GM21360 (cell line): ENCODE results near the gene XAGE3.
"Not testable (repeated sequence)": the region's sequence is repeated elsewhere in the genome, so short reads cannot be mapped to it uniquely, and the experiment has no call there.

Experiments
- ATAC-seq: cut with Tn5 transposase; IDR thresholded peaks from one replicate; pipeline ENCODE4 v1.9.1; 2021; ENCODE audit warnings: mild to moderate bottlenecking, moderate library complexity; ENCODE audit not compliant: unreplicated experiment

The XAGE3 gene

DNA sequence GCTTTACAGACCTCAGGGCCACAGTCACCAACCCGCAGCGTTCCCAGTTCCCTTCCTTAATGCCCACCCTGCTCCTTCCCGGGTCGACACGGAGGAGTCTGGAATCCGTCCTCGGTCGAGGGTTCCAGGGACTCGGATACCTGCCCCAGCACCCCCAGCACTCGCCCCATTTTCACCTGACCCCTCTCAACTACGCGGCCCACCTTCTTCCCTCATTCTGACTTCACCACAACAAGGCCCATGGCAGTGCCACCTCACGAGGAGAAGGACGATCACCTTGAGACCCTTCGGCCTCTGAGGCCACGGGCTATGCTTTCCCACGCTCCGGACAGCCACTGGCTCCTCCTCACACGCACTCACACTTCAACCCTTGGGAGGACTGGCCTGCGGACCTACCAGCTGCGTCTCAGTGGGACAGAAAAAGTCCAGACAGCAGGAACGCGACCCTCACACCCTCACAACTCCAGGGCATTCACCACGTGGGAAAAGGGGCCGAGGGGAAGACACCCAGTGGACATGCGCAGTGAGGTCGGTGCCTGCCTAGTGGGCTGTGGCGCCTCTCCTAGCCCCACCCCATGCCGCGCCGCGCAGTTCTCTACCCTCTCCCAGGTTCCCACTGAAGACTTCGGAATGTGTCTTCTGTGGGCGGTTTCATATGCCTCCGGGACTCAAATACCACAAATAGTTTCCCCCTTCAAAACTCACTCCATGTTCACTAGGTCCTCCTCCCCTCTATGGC lies at the start of gene XAGE3:
Gene XAGE3 (minus strand): TSS at position 474 of the 739 bp plus-strand sequence. CDS start 950 bp downstream, outside the sequence.
- no peak for ATAC-seq

DNA sequence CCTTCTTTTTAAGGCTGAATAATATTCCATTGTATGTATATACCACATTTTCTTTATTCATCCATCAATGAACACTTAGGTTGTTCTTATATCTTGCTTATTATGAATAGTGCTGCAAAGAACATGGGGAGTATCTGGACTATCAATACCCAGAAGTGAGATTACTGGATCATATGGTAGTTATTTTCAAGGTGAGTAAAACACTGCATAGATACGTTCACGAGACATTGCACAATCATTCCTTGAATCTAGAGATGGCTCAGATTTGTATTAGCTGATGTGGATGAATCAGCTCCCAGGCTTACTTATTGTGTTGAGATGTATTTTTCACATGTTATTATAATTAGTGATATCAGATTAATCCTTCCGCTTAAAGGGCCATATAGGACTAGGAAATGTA lies 46.8 kb upstream of the XAGE3 start:
- ATAC-seq: not testable (repeated sequence)

DNA sequence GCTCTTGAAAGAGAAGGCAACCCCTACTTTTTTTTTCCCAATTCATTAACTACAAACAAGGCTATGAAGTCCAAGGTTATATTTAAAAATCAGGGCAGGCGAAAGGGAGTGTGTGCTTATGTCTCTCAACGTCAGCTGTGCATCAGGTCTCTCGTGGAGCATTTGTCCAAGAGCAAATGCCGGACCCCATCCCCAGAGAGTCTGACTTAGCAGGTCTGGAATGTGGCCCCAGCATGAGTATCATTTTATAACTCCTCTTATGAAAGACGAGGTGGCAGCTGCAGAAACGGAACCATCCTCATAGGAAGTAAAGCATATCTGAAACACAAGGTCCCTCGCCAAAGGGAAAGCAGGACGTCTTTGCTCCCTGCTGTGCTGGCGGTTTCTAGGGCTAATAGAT lies 45.8 kb upstream of the XAGE3 start:
- ATAC-seq: not testable (repeated sequence)

GRCh38 chrX:52909313-52909969 lies 41.6 kb upstream of the XAGE3 start:
- not testable (repeated sequence) for ATAC-seq

DNA sequence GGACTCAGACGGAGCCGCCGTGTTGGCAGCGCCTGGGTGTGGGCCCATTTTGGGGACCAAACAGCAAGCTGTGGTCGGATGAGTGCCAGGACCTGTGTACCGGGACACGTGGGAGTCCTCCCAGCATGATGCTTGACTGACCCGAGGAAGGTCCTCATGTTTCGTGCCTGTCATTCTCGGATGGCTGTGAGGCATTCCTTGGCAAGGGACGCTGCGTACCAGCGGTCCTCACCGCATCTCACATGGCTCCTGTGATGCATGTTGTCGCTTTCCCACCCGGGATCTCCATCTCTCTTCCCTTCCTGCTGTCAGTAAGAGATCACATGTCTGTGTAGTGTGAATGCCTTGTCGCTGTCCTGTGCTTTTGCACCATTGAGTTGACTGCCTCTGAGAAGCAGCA lies 40.0 kb upstream of the XAGE3 start:
- ATAC-seq: not testable (repeated sequence)

- not testable (repeated sequence) for ATAC-seq
These were observed 39.3 kb upstream of the XAGE3 start for GRCh38 chrX:52907137-52907536.

DNA sequence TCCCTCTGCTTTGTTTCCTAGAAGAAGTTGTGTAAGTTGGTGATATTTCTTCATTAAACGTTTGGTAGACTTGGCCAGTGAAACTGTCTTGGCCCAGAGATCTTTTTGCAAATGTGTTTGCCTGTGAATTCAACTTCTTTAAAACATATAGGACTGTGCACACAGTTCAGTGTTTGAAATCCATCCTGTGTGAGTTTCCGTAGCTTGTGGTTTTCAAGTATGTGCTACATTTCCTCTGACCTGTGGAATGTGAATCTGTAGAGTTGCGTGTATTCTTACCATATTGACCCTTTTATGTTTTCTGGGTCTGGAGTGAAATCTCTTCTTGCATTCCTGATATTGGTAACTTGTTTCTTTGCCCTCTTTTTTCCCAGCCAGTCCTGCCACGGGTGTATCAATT lies 38.2 kb upstream of the XAGE3 start:
- not testable (repeated sequence) for ATAC-seq

DNA sequence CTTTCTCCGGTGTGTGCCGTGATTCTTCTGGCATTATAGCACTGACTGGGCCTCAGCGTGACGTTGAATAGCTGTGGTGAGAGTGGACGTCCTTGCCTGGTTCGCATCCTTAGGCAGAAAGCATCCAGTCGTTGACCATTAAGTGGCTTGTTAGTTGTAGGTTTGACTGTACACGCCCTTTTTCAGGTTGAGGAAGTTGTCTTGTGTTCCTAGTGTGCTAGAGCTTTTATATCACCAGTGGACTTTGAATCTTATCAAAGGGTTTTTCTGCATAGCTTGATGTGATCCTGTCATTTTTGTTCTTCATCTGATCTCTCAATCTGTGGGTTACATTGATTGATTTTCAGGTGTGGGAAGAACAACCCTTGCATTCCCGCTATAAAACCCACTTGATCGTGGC lies 37.6 kb upstream of the XAGE3 start:
- ATAC-seq: not testable (repeated sequence)

DNA sequence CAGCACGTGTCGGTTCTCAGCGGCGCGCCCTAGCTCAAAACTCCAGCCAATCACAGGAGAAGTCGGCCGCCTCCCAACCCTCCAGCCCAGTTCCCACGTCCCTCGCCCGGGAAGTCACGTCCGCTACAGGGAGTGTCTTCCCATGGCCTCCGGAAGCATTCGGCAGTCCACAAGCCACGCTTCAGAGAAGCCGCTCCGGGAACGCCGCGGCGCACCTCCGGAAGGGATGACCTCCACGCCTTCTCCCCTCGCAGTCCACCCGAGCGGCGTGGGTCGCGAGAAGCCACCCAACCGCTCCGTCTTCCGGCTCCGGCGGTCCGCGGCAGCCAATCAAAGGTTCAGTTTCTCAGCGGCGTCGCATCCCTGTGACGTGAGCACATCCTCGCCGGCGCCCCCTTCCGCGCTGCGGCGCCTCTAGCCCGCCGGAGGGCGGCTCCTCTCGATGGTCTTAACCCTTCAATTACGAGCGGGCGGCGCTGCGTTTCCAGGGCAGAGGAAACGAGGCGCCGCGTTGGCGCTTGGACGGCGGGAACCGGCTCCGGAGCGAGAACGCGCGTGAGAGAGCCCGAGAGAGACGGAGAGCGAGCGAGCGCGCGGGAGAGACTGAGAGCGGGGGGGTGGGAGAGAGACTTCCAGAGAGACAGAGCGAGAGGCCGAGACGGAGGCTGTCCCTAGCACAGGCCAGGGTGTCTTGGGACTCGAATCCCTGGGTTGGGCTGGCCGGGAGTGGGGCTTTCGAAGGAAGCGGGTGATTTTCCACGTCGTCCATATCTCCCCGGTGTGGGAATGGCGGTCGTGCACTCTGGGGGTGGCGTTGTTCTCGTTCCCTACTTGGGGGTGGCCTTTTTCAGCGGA lies 29.2 kb upstream of the XAGE3 start, which contains the start of gene FAM156B:
Gene FAM156B (plus strand): TSS at position 476 of the 855 bp plus-strand sequence. CDS start 9,896 bp downstream, outside the sequence.
- peak; percentile 78 for ATAC-seq

DNA sequence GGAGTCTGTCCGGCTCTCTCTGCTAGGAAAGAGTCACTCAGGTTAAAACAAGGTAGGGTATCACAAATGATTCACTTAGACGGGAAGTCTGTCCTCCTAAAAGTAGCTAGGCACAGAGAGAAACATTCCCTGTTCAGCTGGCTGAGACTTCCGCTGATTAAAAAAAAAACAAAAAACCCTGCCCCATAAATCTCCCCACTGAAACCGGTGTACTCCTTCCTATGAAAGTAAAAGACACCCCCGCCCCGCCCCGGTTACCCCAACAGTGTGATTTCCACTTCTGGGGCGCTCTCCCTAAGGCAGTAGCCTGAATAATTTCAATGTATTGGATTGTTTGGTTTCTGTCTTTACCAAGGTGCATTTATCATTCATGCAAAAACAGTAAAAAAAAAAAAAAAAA lies 28.6 kb upstream of the XAGE3 start:
- ATAC-seq: peak; percentile 19

DNA sequence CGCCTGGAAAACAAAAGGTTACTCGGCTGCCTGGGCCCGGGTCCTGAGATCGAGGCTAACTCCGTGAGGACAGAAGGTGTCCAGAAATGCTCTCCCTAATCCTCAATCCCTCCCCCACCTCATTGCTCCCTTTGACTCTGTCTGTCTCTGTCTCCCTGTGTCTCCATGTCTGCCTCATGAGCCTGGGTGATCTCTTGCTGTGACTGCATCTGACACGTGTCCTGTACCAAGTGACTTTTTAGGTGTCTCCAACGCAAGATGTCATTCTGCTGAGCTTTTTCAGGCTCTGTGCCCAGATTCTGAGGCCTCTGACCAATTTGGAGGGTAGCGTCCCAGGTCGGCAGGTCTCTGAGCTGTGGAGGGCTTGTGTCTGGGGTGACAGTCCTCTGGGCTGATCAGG lies 20.2 kb upstream of the XAGE3 start:
- not testable (repeated sequence) for ATAC-seq

DNA sequence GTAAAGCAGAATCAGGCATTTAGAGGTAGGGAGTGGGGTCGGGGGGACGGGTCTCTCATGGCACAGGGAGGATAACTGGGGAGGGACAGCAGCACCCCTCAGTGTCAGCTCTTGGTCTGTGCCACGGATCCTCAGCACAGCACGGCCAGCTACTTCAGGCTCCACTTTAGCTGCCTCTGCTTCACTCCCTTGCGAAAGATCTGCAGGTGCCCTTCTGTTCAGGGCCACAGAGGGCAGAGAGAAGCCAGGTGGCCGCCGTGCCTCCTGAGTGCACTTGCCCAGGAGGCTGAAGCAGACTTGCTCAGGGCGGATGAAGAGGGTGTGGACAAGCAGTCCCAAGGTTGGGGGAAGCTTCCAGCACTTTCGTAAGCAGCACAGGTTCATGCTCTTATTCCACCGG lies 19.6 kb upstream of the XAGE3 start:
- ATAC-seq: not testable (repeated sequence)

GRCh38 chrX:52876386-52876785 lies 8.5 kb upstream of the XAGE3 start:
- not testable (repeated sequence) for ATAC-seq

- not testable (repeated sequence) for ATAC-seq
These were observed 7.6 kb upstream of the XAGE3 start for GRCh38 chrX:52875436-52875835.

GRCh38 chrX:52874661-52875060 lies 6.8 kb upstream of the XAGE3 start:
- ATAC-seq: no peak

DNA sequence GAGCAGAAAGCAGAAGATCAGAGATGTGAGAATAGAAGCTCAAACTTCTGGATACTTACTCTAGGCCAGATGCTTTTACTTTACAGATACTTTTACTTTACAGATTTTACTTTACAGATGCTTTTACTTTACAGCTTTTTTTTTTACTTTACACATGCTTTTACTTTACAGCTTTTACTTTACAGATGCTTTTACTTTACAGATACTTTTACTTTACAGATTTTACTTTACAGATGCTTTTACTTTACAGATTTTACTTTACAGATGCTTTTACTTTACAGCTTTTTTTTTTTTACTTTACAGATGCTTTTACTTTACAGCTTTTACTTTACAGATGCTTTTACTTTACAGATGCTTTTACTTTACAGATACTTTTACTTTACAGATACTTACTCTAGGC lies 5.9 kb upstream of the XAGE3 start:
- not testable (repeated sequence) for ATAC-seq

GRCh38 chrX:52870046-52870445 lies 2.2 kb upstream of the XAGE3 start:
- no peak for ATAC-seq

DNA sequence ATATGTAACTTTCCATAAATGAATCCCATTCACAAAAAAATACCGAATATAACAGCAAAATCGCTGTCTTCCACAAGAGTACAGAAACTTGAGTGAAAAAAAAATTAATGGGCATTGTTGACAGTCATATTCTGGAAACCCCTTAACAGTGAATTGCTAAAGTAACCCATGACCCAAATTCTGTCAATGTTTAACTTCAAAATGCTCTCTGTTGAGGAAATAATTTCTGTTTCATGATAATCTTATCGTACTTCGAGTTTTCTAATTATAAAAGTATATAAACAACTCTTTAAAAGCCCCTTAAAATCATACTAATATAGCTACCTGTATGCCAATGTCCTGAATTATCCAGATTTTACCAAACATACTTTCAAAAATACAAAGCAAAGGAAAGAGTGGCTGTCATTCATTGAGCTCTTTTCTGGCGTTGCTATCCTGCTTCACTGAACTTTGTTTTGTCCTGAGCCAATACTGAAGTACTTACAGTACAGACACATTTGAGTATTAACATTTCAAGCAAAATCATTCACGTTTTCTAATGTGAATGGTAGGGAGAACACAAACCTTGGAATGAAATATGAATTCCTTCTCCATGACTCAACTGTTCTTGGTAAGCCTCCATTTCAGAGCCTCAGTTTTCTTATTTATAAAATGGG lies 2.4 kb downstream of the XAGE3 start:
- no peak for ATAC-seq

GRCh38 chrX:52856991-52857525 lies 10.8 kb downstream of the XAGE3 start:
- ATAC-seq: not testable (repeated sequence)

DNA sequence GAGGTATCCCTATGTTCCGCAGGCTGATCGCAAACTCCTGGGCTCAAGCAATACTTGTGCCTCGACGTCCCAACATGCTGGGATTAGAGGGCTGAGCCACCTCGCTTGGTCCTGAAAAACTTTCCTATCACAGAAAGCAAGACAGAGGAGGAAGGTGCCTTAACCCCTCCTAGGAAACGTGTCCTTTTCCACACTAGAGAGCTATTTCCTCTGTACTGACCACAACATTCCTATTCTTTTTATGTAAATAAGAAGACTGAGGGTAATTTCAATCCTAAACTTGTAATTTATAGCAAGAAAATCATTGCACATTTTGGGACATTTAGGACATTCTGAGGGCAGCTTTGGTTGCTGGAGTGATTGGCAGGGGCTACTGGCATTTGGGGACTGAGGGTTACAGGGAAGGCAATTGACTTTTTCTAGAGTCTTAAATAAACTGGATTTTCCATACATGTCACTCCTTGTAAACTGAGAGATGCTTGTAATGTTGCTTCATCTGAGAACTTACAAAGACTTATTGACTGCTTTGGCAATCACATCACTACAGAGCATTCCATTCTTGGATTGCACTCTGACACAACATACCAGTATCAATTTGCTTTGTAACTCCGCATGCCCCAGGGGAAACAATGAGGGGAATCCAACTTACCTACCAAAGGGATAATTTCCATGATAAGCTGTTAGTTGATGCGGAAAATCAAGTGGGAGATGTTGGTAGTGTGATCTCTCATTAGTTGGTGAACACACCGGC lies 15.6 kb downstream of the XAGE3 start:
- ATAC-seq: no peak
